GM03348 (cell line): Measurements from ENCODE around the gene TMEM45A.
"Not testable (repeated sequence)": the region's sequence is repeated elsewhere in the genome, so short reads cannot be mapped to it uniquely, and the experiment has no call there.

ENCODE experiments used
- DNase-seq: peaks from one replicate; pipeline ENCODE4 v3.0.0; 2012; ENCODE audit warnings: low spot score

Gene TMEM45A

GRCh38 chr3:100575704-100576103 is 83.3 kb downstream of the TMEM45A start:
- no peak for DNase-seq

- DNase-seq = no peak
Observed at GRCh38 chr3:100577382-100578008, 85.1 kb downstream of the TMEM45A start.

GRCh38 chr3:100578646-100579045 is 86.2 kb downstream of the TMEM45A start:
- no peak for DNase-seq

- DNase-seq = no peak
Observed at GRCh38 chr3:100580147-100580546, 87.7 kb downstream of the TMEM45A start.

GRCh38 chr3:100581650-100582049 is 89.2 kb downstream of the TMEM45A start:
- DNase-seq = no peak

- not testable (repeated sequence) for DNase-seq
Observed at GRCh38 chr3:100582157-100582556, 89.7 kb downstream of the TMEM45A start.

- DNase-seq = no peak
Observed at GRCh38 chr3:100584101-100584660, 91.8 kb downstream of the TMEM45A start.

- no peak for DNase-seq
Observed at GRCh38 chr3:100586832-100587231, 94.4 kb downstream of the TMEM45A start.

GRCh38 chr3:100588251-100588650 is 95.8 kb downstream of the TMEM45A start:
- DNase-seq = no peak

- peak; percentile 82 for DNase-seq
Observed at GRCh38 chr3:100590114-100590839, 97.9 kb downstream of the TMEM45A start.

- no peak for DNase-seq
Observed at GRCh38 chr3:100590840-100591147, 98.4 kb downstream of the TMEM45A start.

- DNase-seq = no peak
Observed at GRCh38 chr3:100591411-100591810, 99.0 kb downstream of the TMEM45A start.

GRCh38 chr3:100600181-100601042 is 108.0 kb downstream of the TMEM45A start:
- no peak for DNase-seq

GRCh38 chr3:100602506-100603444 is 110.4 kb downstream of the TMEM45A start:
- DNase-seq = no peak

- peak; percentile 47 for DNase-seq
Observed at GRCh38 chr3:100603469-100603868, 111.0 kb downstream of the TMEM45A start.

GRCh38 chr3:100605358-100605757 is 112.9 kb downstream of the TMEM45A start:
- no peak for DNase-seq

GRCh38 chr3:100606894-100607512 is 114.6 kb downstream of the TMEM45A start:
- no peak for DNase-seq

GRCh38 chr3:100609305-100609704 is 116.9 kb downstream of the TMEM45A start, which contains the start of gene ADGRG7:
TSS of gene ADGRG7 (plus strand) at chr3:100609601. CDS start at chr3:100609857, 256 bp downstream.
- no peak for DNase-seq

- no peak for DNase-seq
Observed at GRCh38 chr3:100609963-100610362, 117.5 kb downstream of the TMEM45A start.

- no peak for DNase-seq
Observed at GRCh38 chr3:100611221-100611620, 118.8 kb downstream of the TMEM45A start.
